ENCODE measurements around the gene ESYT3.

DNA sequence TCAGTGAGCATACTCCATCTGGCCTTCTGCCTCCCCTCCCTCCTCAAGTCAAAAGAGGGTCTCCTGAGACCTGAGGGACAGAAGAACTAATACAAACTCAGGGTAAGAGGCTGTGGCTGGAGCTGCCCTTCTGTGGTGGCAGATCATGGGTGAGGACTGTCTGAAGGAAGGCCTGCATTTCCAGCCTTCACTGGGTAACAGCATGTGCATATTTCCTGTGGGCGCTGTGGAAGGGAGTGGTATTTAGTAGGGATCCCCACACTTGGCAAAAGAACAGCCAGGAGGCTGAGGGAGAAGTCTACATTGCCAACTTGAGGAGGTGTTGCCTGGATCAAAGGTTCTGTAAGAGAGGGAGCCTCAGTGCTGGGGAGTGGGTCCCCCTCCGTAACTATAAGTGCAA lies 10.1 kb upstream of the ESYT3 start:
- TF ChIP-seq, protein P1, sequence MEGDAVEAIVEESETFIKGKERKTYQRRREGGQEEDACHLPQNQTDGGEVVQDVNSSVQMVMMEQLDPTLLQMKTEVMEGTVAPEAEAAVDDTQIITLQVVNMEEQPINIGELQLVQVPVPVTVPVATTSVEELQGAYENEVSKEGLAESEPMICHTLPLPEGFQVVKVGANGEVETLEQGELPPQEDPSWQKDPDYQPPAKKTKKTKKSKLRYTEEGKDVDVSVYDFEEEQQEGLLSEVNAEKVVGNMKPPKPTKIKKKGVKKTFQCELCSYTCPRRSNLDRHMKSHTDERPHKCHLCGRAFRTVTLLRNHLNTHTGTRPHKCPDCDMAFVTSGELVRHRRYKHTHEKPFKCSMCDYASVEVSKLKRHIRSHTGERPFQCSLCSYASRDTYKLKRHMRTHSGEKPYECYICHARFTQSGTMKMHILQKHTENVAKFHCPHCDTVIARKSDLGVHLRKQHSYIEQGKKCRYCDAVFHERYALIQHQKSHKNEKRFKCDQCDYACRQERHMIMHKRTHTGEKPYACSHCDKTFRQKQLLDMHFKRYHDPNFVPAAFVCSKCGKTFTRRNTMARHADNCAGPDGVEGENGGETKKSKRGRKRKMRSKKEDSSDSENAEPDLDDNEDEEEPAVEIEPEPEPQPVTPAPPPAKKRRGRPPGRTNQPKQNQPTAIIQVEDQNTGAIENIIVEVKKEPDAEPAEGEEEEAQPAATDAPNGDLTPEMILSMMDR (IDR thresholded peaks at IDR 0.05), result no peak
- no peak for TF ChIP-seq POLR2A (IDR thresholded peaks at IDR 0.05)

All from right lobe of liver (tissue), 4 donors.